GM19324 (cell line): ENCODE measurements around the gene ZBTB11.
"Not testable (repeated sequence)": the region's sequence is repeated elsewhere in the genome, so short reads cannot be mapped to it uniquely, and the experiment has no call there.

Experiments
- ATAC-seq: cut with Tn5 transposase; IDR thresholded peaks from one replicate; pipeline ENCODE4 v1.9.1; 2021; ENCODE audit warnings: mild to moderate bottlenecking, moderate library complexity; ENCODE audit not compliant: unreplicated experiment, low FRiP score

The ZBTB11 gene

GRCh38 chr3:101624857-101625256 is 52.1 kb downstream of the ZBTB11 start:
- no peak for ATAC-seq

- no peak for ATAC-seq
Observed at GRCh38 chr3:101623656-101624055, 53.3 kb downstream of the ZBTB11 start.

- no peak for ATAC-seq
Observed at GRCh38 chr3:101619734-101620133, 57.2 kb downstream of the ZBTB11 start.

- no peak for ATAC-seq
Observed at GRCh38 chr3:101618726-101619125, 58.2 kb downstream of the ZBTB11 start.

GRCh38 chr3:101617478-101617877 is 59.5 kb downstream of the ZBTB11 start:
- no peak for ATAC-seq

- ATAC-seq = no peak
Observed at GRCh38 chr3:101615525-101615924, 61.4 kb downstream of the ZBTB11 start.

- not testable (repeated sequence) for ATAC-seq
Observed at GRCh38 chr3:101613014-101613413, 63.9 kb downstream of the ZBTB11 start.

- ATAC-seq = peak; percentile 82
Observed at GRCh38 chr3:101611023-101611422, 65.9 kb downstream of the ZBTB11 start.

GRCh38 chr3:101605398-101605797 is 71.5 kb downstream of the ZBTB11 start:
- not testable (repeated sequence) for ATAC-seq

- no peak for ATAC-seq
Observed at GRCh38 chr3:101603184-101603583, 73.7 kb downstream of the ZBTB11 start.

- ATAC-seq = no peak
Observed at GRCh38 chr3:101602731-101603130, 74.2 kb downstream of the ZBTB11 start.
